Iris pigment epithelial cell (primary cell): Measurements from ENCODE around the gene TRIM36.

Experiments
- DNase-seq: peaks from one replicate; pipeline ENCODE4 v3.0.0-alpha.2; 2011; ENCODE audit warnings: low read depth

TRIM36 gene, protein sequence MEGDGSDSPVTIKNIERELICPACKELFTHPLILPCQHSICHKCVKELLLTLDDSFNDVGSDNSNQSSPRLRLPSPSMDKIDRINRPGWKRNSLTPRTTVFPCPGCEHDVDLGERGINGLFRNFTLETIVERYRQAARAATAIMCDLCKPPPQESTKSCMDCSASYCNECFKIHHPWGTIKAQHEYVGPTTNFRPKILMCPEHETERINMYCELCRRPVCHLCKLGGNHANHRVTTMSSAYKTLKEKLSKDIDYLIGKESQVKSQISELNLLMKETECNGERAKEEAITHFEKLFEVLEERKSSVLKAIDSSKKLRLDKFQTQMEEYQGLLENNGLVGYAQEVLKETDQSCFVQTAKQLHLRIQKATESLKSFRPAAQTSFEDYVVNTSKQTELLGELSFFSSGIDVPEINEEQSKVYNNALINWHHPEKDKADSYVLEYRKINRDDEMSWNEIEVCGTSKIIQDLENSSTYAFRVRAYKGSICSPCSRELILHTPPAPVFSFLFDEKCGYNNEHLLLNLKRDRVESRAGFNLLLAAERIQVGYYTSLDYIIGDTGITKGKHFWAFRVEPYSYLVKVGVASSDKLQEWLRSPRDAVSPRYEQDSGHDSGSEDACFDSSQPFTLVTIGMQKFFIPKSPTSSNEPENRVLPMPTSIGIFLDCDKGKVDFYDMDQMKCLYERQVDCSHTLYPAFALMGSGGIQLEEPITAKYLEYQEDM

DNA sequence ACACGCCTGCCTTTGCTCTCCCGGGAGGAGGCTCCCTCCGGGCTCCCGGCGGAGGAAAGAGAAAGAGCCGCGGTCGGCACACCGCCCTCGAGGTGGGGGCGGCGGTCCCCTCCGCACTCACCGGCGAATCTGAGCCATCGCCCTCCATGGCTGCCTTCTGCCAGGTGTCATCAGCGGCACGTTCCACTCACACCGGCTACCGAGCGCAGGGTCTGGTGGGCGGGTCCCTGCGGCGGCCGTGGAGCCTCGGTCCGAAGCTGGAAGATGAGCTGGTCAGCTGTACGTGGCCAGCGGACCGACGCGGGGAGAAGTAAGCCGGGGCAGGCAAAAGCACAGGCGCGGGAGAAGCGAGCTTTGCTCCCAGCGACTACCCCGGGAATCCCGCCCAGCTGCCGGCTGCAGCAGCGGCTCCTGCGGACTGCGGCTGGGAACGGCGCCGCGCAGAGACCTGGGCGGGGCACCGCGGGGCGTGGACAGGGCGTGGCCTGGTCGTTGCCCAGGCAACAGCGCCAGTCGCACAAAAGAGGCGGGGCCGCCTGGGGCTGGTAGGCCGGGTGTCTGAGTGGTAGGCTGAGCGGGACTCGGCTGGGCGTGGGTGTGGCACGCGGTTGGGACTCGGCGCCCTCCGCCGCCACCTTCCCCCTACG, at the start of gene TRIM36:
Gene TRIM36 (minus strand): TSS at position 422 of the 647 bp plus-strand sequence. CDS start 274 bp downstream, at position 148.
- peak; percentile 92 for DNase-seq

DNA sequence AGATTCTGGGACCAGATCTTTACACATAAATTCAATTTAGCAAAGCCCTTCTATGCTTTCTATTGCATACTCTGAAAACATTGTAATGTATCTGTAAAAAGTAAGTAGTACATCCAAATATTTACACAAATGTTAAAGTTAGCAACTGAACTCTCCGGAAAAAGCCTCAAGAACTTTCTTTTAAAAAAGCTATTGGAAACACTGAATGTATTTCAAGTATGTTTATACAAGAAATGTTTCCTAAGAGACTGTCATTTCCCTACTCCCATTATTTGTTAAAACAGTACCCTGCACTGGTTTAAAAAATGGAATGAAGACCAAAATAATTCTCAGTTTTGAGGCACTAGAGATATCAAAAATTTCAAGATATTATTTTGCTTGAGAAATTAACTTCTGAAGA, 44.8 kb upstream of the TRIM36 start:
- peak; percentile 12 for DNase-seq

DNA sequence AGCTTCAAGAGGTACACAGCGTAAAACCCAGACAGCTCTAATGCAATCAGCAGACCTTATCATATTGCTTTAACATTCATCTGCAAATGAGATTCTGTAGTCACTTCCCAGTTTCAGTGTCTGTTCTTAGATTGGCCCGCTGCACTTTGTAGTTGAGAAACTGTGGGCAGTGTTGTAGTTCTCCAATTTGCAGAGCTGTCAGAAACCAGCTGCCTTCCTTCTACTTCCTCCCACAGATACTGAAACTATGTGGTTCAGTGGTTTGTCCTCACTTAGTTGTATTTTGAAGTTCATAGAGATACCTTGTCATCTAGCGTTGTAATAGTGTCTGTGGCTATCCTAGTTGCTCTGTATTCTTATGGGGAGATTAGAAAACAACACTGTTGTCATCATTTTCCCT, 39.6 kb upstream of the TRIM36 start:
- no peak for DNase-seq

DNA sequence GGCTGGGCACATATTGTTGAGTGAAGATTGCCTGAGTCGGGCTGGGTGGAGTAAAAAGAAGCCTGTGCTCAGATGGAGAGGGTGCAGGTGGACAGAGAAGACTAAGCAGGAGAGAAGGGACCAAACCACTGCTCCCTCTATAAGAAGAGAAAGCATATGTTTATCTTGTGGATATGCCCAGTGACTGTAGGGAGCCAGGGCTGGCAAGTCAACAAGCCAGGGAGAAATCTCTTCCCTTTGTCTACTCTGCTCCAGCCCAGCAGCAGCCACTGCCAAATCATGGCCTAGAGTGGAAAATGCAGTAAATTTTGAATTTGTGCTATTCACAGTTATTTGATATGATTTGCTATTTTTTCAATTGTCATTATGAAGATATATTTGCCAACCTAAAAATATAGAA, 33.2 kb upstream of the TRIM36 start:
- DNase-seq, result no peak

DNA sequence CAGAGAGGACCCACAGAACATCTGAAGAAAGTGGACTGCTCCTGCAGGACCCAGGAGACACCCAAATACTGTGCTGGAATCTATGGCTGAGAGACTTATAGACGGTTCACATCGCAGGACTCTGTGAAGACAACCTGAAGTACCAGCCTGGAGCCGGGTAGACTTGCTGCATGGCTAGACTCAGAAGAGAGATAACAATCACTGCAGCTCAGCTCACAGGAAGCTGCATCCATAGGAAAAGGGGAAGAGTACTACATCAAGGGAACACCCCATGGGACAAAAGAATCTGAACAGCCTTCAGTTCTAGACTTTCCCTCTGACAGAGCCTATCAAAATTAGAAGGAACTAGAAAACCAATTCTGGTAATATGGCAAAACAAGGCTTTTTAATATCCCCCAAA, 26.5 kb upstream of the TRIM36 start:
- no peak for DNase-seq

DNA sequence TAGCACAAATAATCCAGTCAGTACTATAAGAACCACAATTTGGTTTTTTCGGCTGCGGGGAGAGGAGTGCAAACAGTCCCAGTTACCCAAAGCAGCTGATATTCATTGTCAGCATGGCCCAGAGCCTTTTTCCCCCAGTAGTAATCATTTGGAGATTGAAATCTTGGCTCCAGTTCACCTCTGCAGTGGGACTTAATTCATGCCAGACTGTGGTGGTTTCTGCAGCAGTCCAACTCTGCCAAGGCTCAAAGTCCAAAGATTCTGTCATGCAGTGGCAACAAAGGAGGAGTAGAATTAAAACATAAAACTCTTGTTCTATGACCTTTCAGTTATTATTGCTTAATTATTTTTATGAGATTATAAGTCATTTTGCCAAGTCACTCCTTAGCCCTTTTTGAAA, 25.0 kb upstream of the TRIM36 start:
- DNase-seq, result no peak

DNA sequence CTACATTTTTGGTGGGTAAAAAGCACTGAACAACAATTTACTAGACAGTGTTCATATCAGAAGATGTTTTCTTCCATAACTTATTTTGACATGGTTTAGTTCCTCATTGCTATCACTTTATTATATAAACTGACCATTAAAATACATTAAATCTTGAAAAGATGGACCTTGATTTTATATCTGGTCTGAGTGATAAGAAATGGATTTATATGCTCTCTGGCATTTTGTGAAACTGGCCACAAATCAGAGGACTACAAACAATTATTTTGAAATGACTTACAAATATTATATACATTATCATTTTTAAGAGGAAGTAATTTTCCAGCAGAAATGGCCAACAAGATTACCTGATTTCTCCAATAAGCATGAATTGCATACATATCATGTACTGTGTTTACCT, 23.6 kb upstream of the TRIM36 start:
- DNase-seq, result no peak

DNA sequence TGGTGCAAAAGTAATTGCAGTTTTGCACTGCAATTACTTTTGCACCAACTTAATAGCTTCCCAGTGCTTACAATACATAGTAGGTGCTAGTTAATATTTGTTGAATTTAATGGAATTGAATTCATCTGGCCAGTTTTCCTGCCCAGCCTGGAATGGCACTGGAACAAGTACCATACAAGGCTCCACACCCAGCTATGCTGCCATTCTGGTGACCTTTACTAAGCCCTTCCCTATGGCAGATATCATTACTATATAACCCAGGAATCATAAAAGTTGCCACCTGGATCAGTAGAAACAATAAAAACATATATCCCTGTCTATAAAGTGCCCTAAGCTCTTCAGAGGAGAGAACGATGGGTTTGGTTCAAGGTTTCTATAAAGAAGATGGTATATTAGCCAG, 22.4 kb upstream of the TRIM36 start:
- no peak for DNase-seq

DNA sequence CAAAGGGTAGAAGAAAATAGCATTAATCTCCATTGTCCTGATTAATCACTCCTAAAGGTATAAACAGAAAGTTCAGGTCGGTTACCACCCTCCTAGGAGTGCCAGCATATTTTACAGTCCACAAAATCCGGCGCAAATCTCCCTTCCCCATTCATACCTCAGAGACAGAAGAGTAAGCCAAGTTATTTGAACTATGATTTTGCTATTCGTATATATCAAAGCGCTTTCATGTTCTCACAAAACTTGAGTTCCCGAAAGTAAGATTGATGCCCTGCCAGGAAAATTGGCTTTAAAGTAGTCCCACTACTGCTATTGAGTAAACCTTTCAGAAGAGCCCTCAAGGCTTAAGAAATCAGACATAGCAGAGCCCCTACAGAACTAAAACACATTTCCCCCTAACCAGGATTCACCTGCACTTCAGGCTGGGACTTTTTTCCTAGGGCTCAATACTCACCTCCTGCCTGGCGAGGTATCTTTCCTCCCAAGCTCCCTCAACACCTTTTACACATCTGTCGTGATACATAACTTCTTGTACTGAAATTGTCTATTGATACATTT, 21.8 kb upstream of the TRIM36 start:
- no peak for DNase-seq

DNA sequence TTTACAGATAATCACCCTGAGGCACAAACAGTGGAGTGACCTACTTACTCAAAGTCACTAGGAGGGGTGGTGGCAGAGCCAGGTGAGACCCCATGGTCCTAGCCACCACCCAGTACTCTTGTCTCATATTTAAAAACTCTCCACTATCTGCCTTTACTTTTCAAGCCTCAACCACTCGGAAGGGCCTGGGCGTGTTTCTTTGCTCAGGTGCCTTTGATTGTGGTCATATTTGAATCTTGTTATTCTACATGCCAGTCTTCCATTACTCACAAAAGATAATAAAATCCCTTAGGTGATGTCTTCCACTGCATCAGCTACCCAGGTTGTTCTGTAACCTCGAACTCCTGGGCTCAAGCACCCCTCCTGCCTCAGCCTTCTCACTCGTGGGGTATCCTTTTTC, 20.7 kb upstream of the TRIM36 start:
- DNase-seq, result no peak

DNA sequence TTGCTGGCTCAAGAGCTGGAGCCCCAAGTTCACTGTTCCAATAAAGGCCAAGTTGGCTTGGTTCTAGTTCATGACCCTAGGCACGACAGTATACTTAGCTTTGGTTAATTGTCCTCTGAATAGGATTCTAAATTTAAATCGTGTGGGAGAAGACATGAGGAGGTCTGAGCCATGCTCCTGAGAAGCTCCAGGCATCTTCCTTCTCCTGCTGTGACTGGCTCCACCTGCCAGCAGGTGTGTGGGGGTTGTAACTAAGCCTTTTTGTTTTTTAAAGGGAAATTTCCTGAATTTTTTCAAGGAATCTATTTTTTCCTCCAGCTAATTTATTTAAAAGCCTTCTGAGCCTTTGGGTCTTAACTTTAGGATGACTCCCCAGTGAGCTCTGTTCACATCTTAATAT, 20.2 kb upstream of the TRIM36 start:
- DNase-seq, result no peak

DNA sequence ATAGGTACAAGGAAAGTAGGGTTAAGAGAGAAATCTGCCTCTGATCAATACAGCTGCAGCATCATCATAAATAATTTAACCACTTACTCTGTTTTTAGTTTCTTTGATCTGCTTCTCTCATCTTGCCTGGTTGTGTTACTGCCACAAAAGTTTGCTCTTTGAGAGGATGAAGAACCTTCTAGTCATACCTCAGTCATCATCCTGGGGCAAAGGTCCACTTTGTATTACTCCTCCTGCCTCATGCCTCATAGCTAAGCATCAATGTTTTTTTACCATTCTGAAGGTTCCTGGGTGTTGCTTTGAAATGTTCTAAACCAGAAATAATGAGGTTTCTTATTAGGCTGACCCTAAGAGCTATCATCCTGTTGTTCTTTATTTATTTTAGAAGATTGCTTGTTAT, 17.1 kb upstream of the TRIM36 start:
- no peak for DNase-seq

DNA sequence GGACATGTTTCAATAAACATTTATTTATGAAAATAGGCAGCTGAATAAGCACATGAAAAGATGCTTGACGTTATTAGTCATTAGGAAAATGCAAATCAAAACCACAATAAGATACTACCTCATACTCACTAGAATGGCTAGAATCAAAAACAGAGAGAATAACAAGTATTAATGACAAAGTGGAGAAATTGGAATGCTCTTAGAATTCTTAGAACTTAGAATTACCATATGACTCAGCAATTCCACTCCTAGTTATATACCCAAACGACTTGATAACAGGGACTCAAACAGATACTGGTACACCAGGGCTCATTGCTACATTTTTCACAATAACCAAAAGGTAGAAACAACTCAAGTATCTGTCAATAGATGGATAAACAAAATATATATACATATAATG, 15.1 kb upstream of the TRIM36 start:
- peak; percentile 45 for DNase-seq

DNA sequence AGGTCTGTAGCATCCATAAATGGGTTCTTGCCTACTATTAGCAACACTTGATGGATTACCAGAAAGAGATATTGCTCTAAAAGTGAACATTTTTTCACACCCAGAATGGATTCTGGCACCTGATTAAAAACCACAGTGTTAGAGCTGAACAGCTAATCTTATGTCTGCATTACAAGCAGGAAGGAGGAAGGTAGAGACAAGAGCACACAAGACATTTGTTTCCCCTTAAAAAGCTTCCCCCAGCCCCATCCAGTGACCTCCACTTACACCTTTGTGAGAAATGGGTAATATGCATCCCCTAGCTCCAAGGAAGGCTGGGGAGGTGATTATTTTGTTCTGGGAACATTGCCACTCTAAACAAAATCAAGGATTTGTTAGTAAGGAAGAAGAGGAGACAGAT, 12.0 kb upstream of the TRIM36 start:
- no peak for DNase-seq

DNA sequence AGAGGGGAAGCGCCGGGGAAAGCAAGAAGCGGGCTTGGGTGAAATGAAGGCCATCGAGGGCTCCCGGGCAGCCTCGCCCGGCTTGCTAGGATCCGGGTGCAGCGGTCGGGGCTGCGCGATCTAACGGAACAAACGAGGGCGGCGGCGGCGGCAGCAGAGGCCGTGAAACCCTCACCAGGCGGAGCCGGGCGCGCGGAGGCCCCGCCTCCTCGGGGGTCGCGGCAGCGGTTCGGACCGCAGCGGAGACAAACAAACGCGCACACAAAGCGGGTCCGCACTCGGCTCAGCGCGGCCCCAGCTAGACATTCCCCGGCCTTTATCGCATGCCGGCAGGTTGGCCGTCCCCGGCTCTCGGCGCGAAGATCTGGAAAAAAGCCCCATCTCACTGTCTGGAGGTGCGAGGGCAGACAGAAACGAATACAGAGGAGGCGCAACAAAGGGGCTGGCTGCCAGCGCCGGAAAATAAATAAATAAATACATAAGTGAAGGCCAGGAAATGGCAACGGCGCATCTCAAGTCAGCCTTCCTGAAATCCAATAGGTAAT, 10.5 kb upstream of the TRIM36 start:
- peak; percentile 22 for DNase-seq

DNA sequence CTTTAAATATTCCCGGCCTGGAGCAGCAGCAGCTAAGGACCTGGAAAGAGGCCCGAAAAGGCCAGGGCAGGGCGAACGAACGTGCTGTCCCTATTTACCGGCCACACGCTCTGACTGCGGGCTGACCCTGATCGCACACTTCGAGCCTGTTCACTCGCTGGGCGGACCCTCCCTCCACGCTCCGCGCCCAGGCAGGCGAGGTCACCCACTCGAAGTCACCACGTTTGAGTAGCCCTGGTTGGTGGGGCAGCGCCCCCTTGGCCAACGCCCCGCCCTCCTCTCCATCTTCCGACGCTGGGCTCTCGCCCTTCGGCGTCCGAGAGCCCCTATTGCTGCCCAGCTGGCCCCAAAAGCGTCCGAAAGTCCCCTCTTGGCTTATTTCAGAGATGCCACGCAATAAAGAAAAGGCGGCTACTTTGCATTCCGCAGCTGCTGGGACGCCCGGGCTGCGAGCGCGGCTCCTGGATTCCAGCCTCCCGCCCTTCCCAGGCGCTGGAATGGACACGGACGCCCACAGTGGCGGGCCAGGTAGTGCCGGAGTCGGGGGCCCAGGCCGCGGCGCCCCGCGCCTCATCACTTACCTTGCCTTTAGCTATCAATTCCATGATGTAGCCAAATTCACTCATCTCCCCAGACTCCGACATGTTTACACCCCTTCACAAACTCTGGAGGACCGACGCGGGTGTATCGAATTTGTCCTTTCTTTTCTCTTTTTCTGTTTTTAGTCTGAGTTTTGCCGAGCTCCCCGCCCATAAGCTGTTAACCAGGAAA, 9.9 kb upstream of the TRIM36 start:
- no peak for DNase-seq

DNA sequence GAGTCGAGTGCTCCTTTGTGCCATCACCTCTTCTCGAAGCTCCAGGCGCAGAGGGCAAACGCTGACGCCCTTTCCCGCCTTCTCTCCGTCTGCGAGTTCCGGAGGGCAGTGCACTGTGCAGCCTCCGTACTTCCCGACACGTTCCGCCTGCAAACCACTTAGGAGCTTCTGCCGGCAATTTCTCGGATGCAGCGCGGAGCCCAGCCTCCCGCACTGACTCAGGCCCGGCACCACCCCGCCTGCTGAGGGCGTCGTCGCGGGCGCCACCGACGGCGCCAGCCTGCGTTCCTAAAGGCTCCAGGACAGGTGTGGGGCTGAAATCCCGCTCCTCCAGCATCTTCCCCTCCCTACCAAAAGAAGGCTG, 9.3 kb upstream of the TRIM36 start:
- DNase-seq, result no peak

DNA sequence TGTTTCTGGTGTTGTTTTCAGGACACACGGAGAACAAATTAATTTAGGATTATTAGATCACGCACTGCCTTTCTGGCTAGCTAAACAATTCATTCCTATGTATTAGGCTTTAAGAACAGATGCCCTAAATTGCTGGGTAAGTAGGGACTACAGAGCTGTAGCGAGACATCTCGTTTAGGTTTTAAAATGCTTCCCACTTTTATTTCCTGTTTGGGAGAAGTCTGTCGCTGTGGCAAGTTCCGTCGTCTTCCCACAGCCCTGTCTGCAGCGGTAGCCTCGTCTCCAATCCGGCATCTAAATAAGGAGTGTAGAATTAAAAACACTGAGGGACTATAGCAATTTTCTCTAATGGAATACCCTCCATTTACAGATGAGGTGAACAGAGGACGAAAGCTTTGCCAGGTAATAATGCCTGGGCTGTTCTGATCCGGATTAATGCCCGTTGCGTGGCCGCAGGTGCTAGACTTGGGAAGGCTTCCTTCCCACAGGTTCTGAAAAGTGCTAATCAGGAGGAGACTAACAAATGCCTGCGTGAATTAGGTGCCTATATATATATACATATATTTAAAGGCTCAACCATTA, 1.3 kb upstream of the TRIM36 start:
- DNase-seq, result no peak

DNA sequence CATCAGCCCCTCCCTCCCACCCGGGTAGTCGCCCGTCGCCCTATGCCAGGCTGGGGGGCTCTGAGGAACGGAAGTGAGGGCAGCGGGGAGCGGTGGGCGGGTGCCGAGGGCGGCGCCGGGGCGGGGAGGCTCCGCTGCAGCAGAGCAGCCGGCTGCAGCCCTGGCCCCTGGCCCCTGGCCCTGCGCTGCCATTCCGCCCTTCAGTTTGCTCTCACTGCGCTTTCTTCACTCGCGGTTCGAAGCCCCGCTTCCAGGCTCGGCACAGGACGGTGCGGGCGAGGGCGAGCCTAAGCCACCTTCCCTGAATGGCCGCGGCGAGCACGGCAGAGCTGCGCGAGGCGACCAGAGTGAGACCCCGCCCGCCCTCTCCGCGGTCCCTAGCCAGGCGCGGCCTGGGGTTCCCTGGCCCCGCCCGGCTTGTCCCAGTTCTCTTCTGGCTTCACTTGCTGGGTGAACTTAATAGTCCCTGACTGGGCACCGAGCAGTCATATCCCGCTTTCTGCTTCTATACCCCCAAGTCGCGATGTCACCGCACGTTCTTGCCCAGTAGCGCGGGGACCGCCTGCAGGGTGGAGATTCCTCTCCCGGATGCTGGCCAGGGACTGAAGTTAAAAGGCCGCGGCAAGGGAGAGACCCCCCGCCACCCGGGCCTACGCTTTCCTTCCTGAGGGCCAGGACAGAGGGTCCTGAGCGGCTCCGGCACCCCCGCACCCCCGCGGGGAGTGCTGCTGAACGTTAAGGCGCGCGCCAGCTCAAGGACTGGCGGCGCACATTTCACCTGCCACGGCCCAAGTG, 623 bp upstream of the TRIM36 start:
- DNase-seq, result peak; percentile 25

DNA sequence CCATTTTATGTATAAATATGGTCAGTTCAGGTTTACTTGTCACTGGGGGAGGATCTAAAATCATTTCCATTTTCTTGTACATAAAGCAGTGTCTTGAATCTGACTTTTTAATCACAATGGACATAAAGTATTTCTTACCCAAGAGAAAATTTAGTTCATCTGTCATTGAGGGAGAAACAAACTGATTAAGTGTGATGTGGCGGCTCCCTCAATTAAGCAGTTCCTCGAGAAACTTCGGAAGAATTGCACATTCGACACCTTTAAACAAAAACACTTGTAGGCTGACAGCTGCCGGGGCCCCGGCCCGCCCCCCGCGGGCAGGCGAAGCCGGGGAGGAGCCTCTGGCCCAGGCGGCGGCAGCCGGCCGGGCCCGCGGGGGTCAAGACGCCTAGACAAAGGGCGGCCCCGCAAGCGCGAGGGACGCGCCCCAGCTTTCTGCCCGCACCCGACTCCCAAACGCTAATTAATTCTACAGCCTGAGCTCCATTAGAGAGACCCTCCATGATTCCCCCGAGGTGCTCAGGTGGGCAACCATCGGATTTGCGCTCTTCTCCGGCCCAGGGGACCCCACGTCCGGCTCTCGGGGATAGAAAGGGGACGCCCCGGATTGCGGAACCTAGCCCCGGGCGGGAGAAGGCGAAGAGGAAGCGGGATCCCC, 750 bp downstream of the TRIM36 start:
- peak; percentile 5 for DNase-seq
